Measurements from ENCODE around the gene ERICH3. TPM values are rescaled to one million over a fixed set of nuclear protein-coding genes. Genes with fewer than 3 reads are reported as not detected.

ERICH3 gene
- total RNA-seq, 1 donor from 2014 or later, result not detected

DNA sequence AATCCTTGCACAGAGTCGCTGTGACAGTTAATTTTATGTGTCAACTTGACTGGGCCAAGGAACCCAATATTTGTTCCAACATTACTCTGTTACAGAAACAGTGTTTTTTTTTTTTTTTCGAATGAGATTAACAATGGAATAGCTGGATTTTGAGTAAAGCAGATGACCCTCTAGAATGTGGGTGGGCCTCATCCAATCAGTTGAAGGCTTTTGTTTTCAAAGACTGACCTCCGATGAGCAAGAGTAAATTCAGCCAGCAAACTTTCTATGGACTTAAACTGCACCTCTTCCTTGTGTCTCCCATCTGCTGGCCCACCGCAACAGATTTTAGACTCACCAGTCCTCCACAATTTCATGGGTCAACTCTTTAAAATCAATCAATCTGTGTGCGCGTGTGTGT lies 42.2 kb upstream of the ERICH3 start:
- H3K9me3 Mint-ChIP-seq, result no peaks in the 10 kb centered on the region
- Histone ChIP-seq H3K9ac (no peak overlapping the region), H3K4me1 (peaks cover 17% of the 10 kb centered on the region), H3K9me3 (ENCODE audit: low read depth) (no peaks in the 10 kb centered on the region), H3K4me2 (no peak overlapping the region), H3K27ac (no peak overlapping the region), H3K36me3 (no peaks in the 10 kb centered on the region), H3F3A (ENCODE audit: low read depth) (no peaks in the 10 kb centered on the region), H2AFZ (replicated peaks) (no peak overlapping the region), H3K27me3 (no peaks in the 10 kb centered on the region), H3K4me3 (no peak overlapping the region), H4K20me1 (ENCODE audit: low read depth) (no peaks in the 10 kb centered on the region), H3K79me2 (ENCODE audit: low read depth) (no peaks in the 10 kb centered on the region)
- TF ChIP-seq EZH2 (IDR thresholded peaks at IDR 0.05) (no peak), EZH2phosphoT487 (IDR thresholded peaks at IDR 0.05) (no peak)
- TF ChIP-seq, protein P1, sequence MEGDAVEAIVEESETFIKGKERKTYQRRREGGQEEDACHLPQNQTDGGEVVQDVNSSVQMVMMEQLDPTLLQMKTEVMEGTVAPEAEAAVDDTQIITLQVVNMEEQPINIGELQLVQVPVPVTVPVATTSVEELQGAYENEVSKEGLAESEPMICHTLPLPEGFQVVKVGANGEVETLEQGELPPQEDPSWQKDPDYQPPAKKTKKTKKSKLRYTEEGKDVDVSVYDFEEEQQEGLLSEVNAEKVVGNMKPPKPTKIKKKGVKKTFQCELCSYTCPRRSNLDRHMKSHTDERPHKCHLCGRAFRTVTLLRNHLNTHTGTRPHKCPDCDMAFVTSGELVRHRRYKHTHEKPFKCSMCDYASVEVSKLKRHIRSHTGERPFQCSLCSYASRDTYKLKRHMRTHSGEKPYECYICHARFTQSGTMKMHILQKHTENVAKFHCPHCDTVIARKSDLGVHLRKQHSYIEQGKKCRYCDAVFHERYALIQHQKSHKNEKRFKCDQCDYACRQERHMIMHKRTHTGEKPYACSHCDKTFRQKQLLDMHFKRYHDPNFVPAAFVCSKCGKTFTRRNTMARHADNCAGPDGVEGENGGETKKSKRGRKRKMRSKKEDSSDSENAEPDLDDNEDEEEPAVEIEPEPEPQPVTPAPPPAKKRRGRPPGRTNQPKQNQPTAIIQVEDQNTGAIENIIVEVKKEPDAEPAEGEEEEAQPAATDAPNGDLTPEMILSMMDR (IDR thresholded peaks at IDR 0.05), result no peak
- no peak overlapping the region for H3K27ac Mint-ChIP-seq
- H3K4me1 Mint-ChIP-seq, result peaks cover 10% of the 10 kb centered on the region
- H3K36me3 Mint-ChIP-seq, result peaks cover 2% of the 10 kb centered on the region
- no peak overlapping the region for H3K4me3 Mint-ChIP-seq
- no peaks in the 10 kb centered on the region for H3K27me3 Mint-ChIP-seq (ENCODE audit: insufficient read depth, low read depth)
- DNase-seq (ENCODE audit: low spot score), result no peak

DNA sequence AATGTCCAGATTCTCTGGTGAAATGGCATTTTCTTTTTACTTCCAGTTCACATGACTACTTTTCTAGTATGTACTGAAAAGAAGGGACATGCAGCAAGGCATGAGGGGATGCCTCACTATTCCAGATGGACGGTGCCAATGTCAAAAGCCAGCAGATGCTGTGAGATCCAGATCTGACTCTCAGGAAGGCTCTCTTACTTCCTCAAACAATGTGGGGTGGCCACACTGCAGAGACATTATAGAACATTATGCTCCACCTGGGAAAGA lies 41.6 kb upstream of the ERICH3 start:
- no peak overlapping the region for H3K27ac Mint-ChIP-seq
- H3K4me2 ChIP-seq, result no peak overlapping the region

DNA sequence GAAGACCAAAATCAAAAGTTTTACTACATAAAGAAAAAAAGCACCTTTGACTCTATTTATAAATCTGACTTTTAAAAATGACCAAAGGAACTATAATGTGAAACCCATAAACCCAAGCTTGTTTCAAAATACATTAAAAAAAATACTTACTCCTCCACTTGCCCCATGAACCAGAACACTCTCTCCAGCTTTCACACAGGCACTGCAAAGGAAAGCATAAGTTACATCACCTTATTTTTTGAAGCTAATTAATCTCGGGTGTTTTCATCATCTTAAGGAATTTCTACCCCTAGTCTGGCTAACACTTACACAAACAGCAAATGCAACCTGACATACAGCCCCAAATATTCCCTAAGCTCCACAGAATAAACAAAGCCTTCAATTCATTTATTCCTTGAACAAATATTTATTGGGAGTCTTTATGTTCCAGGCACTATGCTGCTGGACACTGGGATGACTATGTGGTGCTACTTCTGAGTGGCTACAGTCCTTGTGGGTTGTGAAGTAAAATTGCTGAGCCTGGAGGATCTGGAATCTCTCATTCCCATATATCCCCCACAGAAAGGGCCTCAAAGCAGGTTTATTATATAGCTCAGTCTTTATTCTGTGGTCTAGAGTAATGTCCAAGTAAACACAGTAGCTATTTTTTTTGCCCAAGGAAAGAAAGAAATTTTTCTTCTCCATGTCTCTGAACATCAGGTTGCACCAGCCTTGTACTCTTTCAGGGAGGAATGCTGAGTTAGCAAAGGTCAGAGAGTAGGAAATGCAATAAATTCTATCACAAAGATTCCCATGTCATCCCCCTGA lies 41.0 kb upstream of the ERICH3 start:
- no peaks in the 10 kb centered on the region for H3K36me3 ChIP-seq
- peaks cover 10% of the 10 kb centered on the region for H3K4me1 Mint-ChIP-seq
- peaks cover 2% of the 10 kb centered on the region for H3K36me3 Mint-ChIP-seq
- H3K9me3 Mint-ChIP-seq, result no peaks in the 10 kb centered on the region
- H3K79me2 ChIP-seq (ENCODE audit: low read depth), result no peaks in the 10 kb centered on the region
- H3K27ac ChIP-seq, result no peak overlapping the region
- no peaks in the 10 kb centered on the region for H3K9me3 ChIP-seq (ENCODE audit: low read depth)
- H3K27ac Mint-ChIP-seq, result no peak overlapping the region
- no peaks in the 10 kb centered on the region for H3K27me3 Mint-ChIP-seq (ENCODE audit: insufficient read depth, low read depth)
- H3K4me3 Mint-ChIP-seq, result no peak overlapping the region
- H3K4me1 ChIP-seq, result peaks cover 17% of the 10 kb centered on the region
- H3F3A ChIP-seq (ENCODE audit: low read depth), result no peaks in the 10 kb centered on the region
- H3K27me3 ChIP-seq, result no peaks in the 10 kb centered on the region
- no peak overlapping the region for H3K4me3 ChIP-seq
- TF ChIP-seq, protein P1 (IDR thresholded peaks at IDR 0.05), result no peak
- TF ChIP-seq EZH2phosphoT487 (IDR thresholded peaks at IDR 0.05) (no peak), EZH2 (IDR thresholded peaks at IDR 0.05) (no peak)
- no peak overlapping the region for H3K9ac ChIP-seq
- no peaks in the 10 kb centered on the region for H4K20me1 ChIP-seq (ENCODE audit: low read depth)
- H2AFZ ChIP-seq (replicated peaks), result no peak overlapping the region
- H3K4me2 ChIP-seq, result no peak overlapping the region
- DNase-seq (ENCODE audit: low spot score), result no peak

More for the DNA sequence above, 41.6 kb upstream of the ERICH3 start:
- H2AFZ ChIP-seq (replicated peaks), result no peak overlapping the region
- H3K4me1 ChIP-seq, result peaks cover 17% of the 10 kb centered on the region
- H3K4me3 ChIP-seq, result no peak overlapping the region
- no peak for DNase-seq (ENCODE audit: low spot score)
- H3K9me3 Mint-ChIP-seq, result no peaks in the 10 kb centered on the region
- no peak overlapping the region for H3K27ac ChIP-seq
- no peaks in the 10 kb centered on the region for H3F3A ChIP-seq (ENCODE audit: low read depth)
- H3K9ac ChIP-seq, result no peak overlapping the region
- H4K20me1 ChIP-seq (ENCODE audit: low read depth), result no peaks in the 10 kb centered on the region
- no peaks in the 10 kb centered on the region for H3K27me3 ChIP-seq
- H3K79me2 ChIP-seq (ENCODE audit: low read depth), result no peaks in the 10 kb centered on the region
- TF ChIP-seq, protein P1 (IDR thresholded peaks at IDR 0.05), result no peak
- TF ChIP-seq EZH2 (IDR thresholded peaks at IDR 0.05) (no peak), EZH2phosphoT487 (IDR thresholded peaks at IDR 0.05) (no peak)
- no peak overlapping the region for H3K4me3 Mint-ChIP-seq
- no peaks in the 10 kb centered on the region for H3K27me3 Mint-ChIP-seq (ENCODE audit: insufficient read depth, low read depth)
- no peaks in the 10 kb centered on the region for H3K36me3 ChIP-seq
- peaks cover 10% of the 10 kb centered on the region for H3K4me1 Mint-ChIP-seq
- peaks cover 2% of the 10 kb centered on the region for H3K36me3 Mint-ChIP-seq
- H3K9me3 ChIP-seq (ENCODE audit: low read depth), result no peaks in the 10 kb centered on the region

Measured in neural progenitor cell (in vitro differentiated cells).